C4-2B (cell line): ENCODE data around the gene SLC4A2.

ENCODE experiments used
- H3K27ac ChIP-seq: fragments of 450-650 bp; 2 replicates; pipeline ENCODE4 v1.5.1; 2017
- CTCF ChIP-seq: fragments of 450-650 bp; conservative IDR thresholded peaks from 2 replicates; pipeline ENCODE4 v1.5.1; 2017; ENCODE audit warnings: mild to moderate bottlenecking
- ZFX ChIP-seq: fragments of 450-650 bp; IDR thresholded peaks from 2 replicates; pipeline ENCODE4 v1.6.1; 2017

Gene SLC4A2

GRCh38 chr7:151063212-151063561 is 3.8 kb downstream of the SLC4A2 start:
- no peak for TF ChIP-seq CTCF
- TF ChIP-seq ZFX: no peak

GRCh38 chr7:151064454-151064853 is 5.1 kb downstream of the SLC4A2 start:
- H3K27ac ChIP-seq: no peak overlapping the region
- no peak for TF ChIP-seq CTCF
- no peak for TF ChIP-seq ZFX

More at GRCh38 chr7:151063212-151063561, 3.8 kb downstream of the SLC4A2 start:
- H3K27ac ChIP-seq: no peak overlapping the region

- H3K27ac ChIP-seq: no peak overlapping the region
- TF ChIP-seq ZFX: no peak
- TF ChIP-seq CTCF: no peak
Measured at GRCh38 chr7:151064993-151065392, 5.6 kb downstream of the SLC4A2 start.

GRCh38 chr7:151065516-151065915 is 6.1 kb downstream of the SLC4A2 start:
- no peak for TF ChIP-seq CTCF
- TF ChIP-seq ZFX: no peak
- no peak overlapping the region for H3K27ac ChIP-seq

- H3K27ac ChIP-seq: no peak overlapping the region
- TF ChIP-seq ZFX (no peak), CTCF (no peak)
Measured at GRCh38 chr7:151066273-151066974, 7.0 kb downstream of the SLC4A2 start.

GRCh38 chr7:151068069-151068773 is 8.8 kb downstream of the SLC4A2 start:
- no peak overlapping the region for H3K27ac ChIP-seq
- TF ChIP-seq CTCF (no peak), ZFX (no peak)

- no peak overlapping the region for H3K27ac ChIP-seq
- TF ChIP-seq ZFX: no peak
- no peak for TF ChIP-seq CTCF
Measured at GRCh38 chr7:151069841-151070573, 10.6 kb downstream of the SLC4A2 start.
